Fibroblast of skin of right biceps (primary cell): ENCODE measurements around the gene YTHDF1.

Source experiments
- DNase-seq: peaks from one replicate; pipeline ENCODE4 v3.0.0-alpha.2; 2013

Gene YTHDF1

GRCh38 chr20:63153254-63154221 is 62.4 kb downstream of the YTHDF1 start:
- DNase-seq: no peak

GRCh38 chr20:63152322-63153253 is 63.3 kb downstream of the YTHDF1 start:
- no peak for DNase-seq

- no peak for DNase-seq
These were observed 64.2 kb downstream of the YTHDF1 start for GRCh38 chr20:63151554-63152321.

GRCh38 chr20:63150911-63151531 is 64.9 kb downstream of the YTHDF1 start:
- no peak for DNase-seq

- DNase-seq: no peak
These were observed 65.5 kb downstream of the YTHDF1 start for GRCh38 chr20:63150391-63150898.

GRCh38 chr20:63149531-63150192 is 66.3 kb downstream of the YTHDF1 start:
- no peak for DNase-seq

- no peak for DNase-seq
These were observed 67.2 kb downstream of the YTHDF1 start for GRCh38 chr20:63148696-63149095.

- no peak for DNase-seq
These were observed 68.4 kb downstream of the YTHDF1 start for GRCh38 chr20:63147532-63147931.
